ENCODE results near the gene PRR14. TPM values are rescaled to one million over a fixed set of nuclear protein-coding genes. Genes with fewer than 3 reads are reported as not detected.

The PRR14 gene
- total RNA-seq, 1 experiment from 2014 or later = 28.2 TPM

DNA sequence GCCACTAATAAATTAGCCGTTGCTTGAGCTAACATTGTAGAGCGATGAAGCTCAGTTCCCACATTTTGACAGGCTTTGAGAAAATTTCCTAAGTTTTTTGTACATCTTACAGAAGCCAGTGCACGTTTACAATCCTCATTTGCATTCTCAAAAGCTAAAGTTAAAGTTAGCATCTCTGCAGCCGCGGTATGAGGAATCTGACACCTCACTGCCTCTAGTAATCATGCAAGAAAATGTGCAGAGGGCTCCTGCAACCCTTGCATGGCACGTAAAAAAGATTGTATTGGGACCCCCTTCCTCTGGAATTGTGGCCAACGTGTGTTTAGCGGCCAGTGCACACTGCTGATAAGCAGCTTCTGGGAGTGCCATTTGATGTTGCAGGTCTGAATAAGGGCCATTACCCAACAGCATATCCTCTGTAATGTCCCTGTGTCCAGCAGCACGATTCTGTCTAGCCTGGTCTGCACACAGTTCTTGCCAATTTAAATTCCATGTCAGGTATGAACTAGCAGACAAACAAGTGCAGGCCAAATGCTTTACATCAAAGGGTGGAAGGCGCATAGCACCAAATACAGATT, 28.2 kb upstream of the PRR14 start:
- CTCF ChIA-PET = no interaction called here
- no peak overlapping the region for H3K27ac Mint-ChIP-seq (ENCODE audit: unreplicated experiment)

DNA sequence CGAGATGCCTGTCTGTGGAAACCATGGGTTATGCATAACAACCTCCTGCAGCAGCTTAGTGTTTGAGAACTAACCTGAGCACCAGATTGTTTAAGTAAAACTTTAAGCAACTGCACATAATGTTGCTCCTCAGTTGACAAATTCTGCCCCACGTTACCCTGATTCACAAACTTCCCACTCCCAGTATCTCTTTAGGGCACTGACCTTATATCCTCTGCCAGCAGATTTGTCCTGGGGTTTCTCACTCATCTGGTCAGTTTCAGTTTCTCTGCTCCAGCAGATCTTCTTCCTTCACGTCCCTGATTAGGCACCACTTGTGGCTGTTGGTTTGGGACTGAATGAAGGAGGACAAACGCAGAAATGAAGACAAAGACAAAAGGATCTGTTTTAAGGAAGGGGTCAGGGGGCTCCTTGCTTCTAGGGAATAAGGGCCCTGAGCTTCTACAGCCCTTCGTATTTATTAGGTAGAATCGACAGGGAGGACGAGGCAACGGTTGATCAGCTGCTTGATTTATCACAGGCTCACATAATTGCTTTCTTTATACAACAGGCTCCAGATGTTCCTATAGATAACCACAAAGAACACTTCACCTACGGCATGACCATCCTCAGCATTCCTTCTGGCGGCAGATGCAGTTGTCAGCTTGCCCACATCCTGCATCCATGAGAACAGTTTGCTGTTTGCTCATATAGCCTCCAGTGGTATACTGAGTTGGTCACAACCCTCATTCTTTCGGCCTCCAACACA, 27.1 kb upstream of the PRR14 start:
- Mint-ChIP-seq H3K27me3 (ENCODE audit: insufficient read depth, unreplicated experiment) (no peaks in the 10 kb centered on the region), H3K4me1 (ENCODE audit: low read depth, unreplicated experiment) (no peaks in the 10 kb centered on the region), H3K27ac (ENCODE audit: unreplicated experiment) (no peak overlapping the region), H3K36me3 (ENCODE audit: insufficient read depth, unreplicated experiment) (no peaks in the 10 kb centered on the region), H3K4me3 (ENCODE audit: unreplicated experiment) (no peak overlapping the region), H3K9me3 (ENCODE audit: unreplicated experiment) (peaks cover 9% of the 10 kb centered on the region)
- CTCF ChIA-PET = no interaction called here
- BruUV-seq (replicated peaks) = no TSS peak
- Histone ChIP-seq H3K27me3 (replicated peaks; ENCODE audit: control insufficient read depth, insufficient read depth, low read length) (no peaks in the 10 kb centered on the region), H3K9me3 (no peaks in the 10 kb centered on the region), H3K4me3 (ENCODE audit: low read depth, low read length) (no peak overlapping the region), H3K36me3 (ENCODE audit: control insufficient read depth, insufficient read depth, low read length) (no peaks in the 10 kb centered on the region), H3K4me1 (no peaks in the 10 kb centered on the region)
- intact Hi-C loops (cut with micrococcal nuclease; ENCODE audit: unreplicated experiment) = no loop called here
- POLR2A ChIA-PET = no interaction called here
- no peak for DNase-seq
- TF ChIP-seq, protein P1, sequence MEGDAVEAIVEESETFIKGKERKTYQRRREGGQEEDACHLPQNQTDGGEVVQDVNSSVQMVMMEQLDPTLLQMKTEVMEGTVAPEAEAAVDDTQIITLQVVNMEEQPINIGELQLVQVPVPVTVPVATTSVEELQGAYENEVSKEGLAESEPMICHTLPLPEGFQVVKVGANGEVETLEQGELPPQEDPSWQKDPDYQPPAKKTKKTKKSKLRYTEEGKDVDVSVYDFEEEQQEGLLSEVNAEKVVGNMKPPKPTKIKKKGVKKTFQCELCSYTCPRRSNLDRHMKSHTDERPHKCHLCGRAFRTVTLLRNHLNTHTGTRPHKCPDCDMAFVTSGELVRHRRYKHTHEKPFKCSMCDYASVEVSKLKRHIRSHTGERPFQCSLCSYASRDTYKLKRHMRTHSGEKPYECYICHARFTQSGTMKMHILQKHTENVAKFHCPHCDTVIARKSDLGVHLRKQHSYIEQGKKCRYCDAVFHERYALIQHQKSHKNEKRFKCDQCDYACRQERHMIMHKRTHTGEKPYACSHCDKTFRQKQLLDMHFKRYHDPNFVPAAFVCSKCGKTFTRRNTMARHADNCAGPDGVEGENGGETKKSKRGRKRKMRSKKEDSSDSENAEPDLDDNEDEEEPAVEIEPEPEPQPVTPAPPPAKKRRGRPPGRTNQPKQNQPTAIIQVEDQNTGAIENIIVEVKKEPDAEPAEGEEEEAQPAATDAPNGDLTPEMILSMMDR (IDR thresholded peaks at IDR 0.05; ENCODE audit: insufficient read depth in 1 of 2, low read depth in 1 of 2, low read length in 1 of 2, severe bottlenecking in 1 of 2, unreplicated experiment in 1 of 2) = no peak

More for the DNA sequence above, 28.2 kb upstream of the PRR14 start:
- Histone ChIP-seq H3K27me3 (replicated peaks; ENCODE audit: control insufficient read depth, insufficient read depth, low read length) (no peaks in the 10 kb centered on the region), H3K9me3 (no peaks in the 10 kb centered on the region), H3K4me3 (ENCODE audit: low read depth, low read length) (no peak overlapping the region), H3K36me3 (ENCODE audit: control insufficient read depth, insufficient read depth, low read length) (no peaks in the 10 kb centered on the region), H3K4me1 (no peaks in the 10 kb centered on the region)
- Mint-ChIP-seq H3K36me3 (ENCODE audit: insufficient read depth, unreplicated experiment) (no peaks in the 10 kb centered on the region), H3K27me3 (ENCODE audit: insufficient read depth, unreplicated experiment) (no peaks in the 10 kb centered on the region), H3K4me3 (ENCODE audit: unreplicated experiment) (no peak overlapping the region), H3K9me3 (ENCODE audit: unreplicated experiment) (peaks cover 13% of the 10 kb centered on the region), H3K4me1 (ENCODE audit: low read depth, unreplicated experiment) (no peaks in the 10 kb centered on the region)
- POLR2A ChIA-PET = no interaction called here
- TF ChIP-seq, protein P1 (IDR thresholded peaks at IDR 0.05; ENCODE audit: insufficient read depth in 1 of 2, low read depth in 1 of 2, low read length in 1 of 2, severe bottlenecking in 1 of 2, unreplicated experiment in 1 of 2) = no peak
- no TSS peak for BruUV-seq (replicated peaks)
- intact Hi-C loops (cut with micrococcal nuclease; ENCODE audit: unreplicated experiment) = no loop called here
- no peak for DNase-seq

DNA sequence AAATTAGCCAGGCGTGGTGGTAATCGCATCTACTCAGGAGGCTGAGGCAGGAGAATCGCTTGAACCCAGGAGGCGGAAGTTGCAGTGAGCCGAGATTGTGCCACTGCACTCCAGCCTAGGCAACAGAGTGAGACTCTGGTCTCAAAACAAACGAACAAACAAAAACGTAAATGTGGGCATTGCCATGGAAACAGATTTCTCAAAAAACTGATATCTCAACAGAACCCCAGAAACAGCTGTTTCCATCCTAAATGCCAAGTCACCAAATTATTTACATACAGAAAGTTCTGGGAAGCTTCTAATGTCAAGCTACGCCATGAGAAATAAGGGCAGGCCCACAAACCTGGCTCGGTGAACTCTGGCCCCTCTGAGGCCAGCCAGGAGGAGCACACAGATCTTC, 24.5 kb upstream of the PRR14 start:
- POLR2A ChIA-PET = no interaction called here
- TF ChIP-seq, protein P1 (IDR thresholded peaks at IDR 0.05; ENCODE audit: insufficient read depth in 1 of 2, low read depth in 1 of 2, low read length in 1 of 2, severe bottlenecking in 1 of 2, unreplicated experiment in 1 of 2) = no peak
- Histone ChIP-seq H3K36me3 (ENCODE audit: control insufficient read depth, insufficient read depth, low read length) (no peaks in the 10 kb centered on the region), H3K4me1 (no peaks in the 10 kb centered on the region), H3K4me3 (ENCODE audit: low read depth, low read length) (no peak overlapping the region), H3K9me3 (no peaks in the 10 kb centered on the region), H3K27me3 (replicated peaks; ENCODE audit: control insufficient read depth, insufficient read depth, low read length) (no peaks in the 10 kb centered on the region)
- H3K9me3 Mint-ChIP-seq (ENCODE audit: unreplicated experiment) = no peaks in the 10 kb centered on the region
- no peak overlapping the region for H3K4me3 Mint-ChIP-seq (ENCODE audit: unreplicated experiment)
- no peaks in the 10 kb centered on the region for H3K27me3 Mint-ChIP-seq (ENCODE audit: insufficient read depth, unreplicated experiment)
- H3K36me3 Mint-ChIP-seq (ENCODE audit: insufficient read depth, unreplicated experiment) = no peaks in the 10 kb centered on the region
- no peaks in the 10 kb centered on the region for H3K4me1 Mint-ChIP-seq (ENCODE audit: low read depth, unreplicated experiment)
- no peak for DNase-seq
- CTCF ChIA-PET = no interaction called here
- intact Hi-C loops (cut with micrococcal nuclease; ENCODE audit: unreplicated experiment) = no loop called here
- no peak overlapping the region for H3K27ac Mint-ChIP-seq (ENCODE audit: unreplicated experiment)
- no TSS peak for BruUV-seq (replicated peaks)
